Epithelial cell of esophagus (primary cell): Measurements from ENCODE around the gene YWHAG.
A peak's percentile ranks its signal among the peaks of the same experiment; 100 is the strongest.
"Not testable (repeated sequence)": the region's sequence is repeated elsewhere in the genome, so short reads cannot be mapped to it uniquely, and the experiment has no call there.

Source experiments
- DNase-seq: peaks from one replicate; pipeline ENCODE4 v3.0.0; 2010; ENCODE audit warnings: low read depth
- H3K4me3 ChIP-seq: 2 replicates; pipeline ENCODE4 v1.5.1; 2011; ENCODE audit warnings: mild to moderate bottlenecking, low read length, control low read depth
- CTCF ChIP-seq: IDR thresholded peaks from 2 replicates; pipeline ENCODE4 v1.5.1; 2011; ENCODE audit warnings: low read depth, mild to moderate bottlenecking, low read length, control low read depth, inconsistent platforms; ENCODE audit not compliant: insufficient read depth; ENCODE audit errors: missing control alignments

The YWHAG gene

GRCh38 chr7:76392531-76393115 lies 33.8 kb upstream of the YWHAG start:
- H3K4me3 ChIP-seq, result peak overlapping the region; percentile 53
- TF ChIP-seq CTCF, result no peak
- DNase-seq, result no peak

- no peak overlapping the region for H3K4me3 ChIP-seq
- no peak for TF ChIP-seq CTCF
- no peak for DNase-seq
Measured at GRCh38 chr7:76390092-76390491, 31.3 kb upstream of the YWHAG start.

- not testable (repeated sequence) for DNase-seq, H3K4me3 ChIP-seq
Measured at GRCh38 chr7:76387789-76388188, 29.0 kb upstream of the YWHAG start.

GRCh38 chr7:76386691-76387260 lies 28.0 kb upstream of the YWHAG start:
- DNase-seq, result no peak
- no peak overlapping the region for H3K4me3 ChIP-seq
- TF ChIP-seq CTCF, result no peak

GRCh38 chr7:76383089-76383944 lies 24.5 kb upstream of the YWHAG start:
- H3K4me3 ChIP-seq, result no peak overlapping the region
- no peak for TF ChIP-seq CTCF
- DNase-seq, result peak; percentile 56

- no peak overlapping the region for H3K4me3 ChIP-seq
- DNase-seq, result no peak
- peak; percentile 22 for TF ChIP-seq CTCF
Measured at GRCh38 chr7:76381814-76382213, 23.0 kb upstream of the YWHAG start.

- no peak for DNase-seq
- no peak for TF ChIP-seq CTCF
- H3K4me3 ChIP-seq, result no peak overlapping the region
Measured at GRCh38 chr7:76380623-76380966, 21.8 kb upstream of the YWHAG start.
